HG02870 (cell line): ENCODE results near the gene ETNK1.
A peak's percentile ranks its signal among the peaks of the same experiment; 100 is the strongest.
"Not testable (repeated sequence)": the region's sequence is repeated elsewhere in the genome, so short reads cannot be mapped to it uniquely, and the experiment has no call there.

Experiments used
- ATAC-seq: cut with Tn5 transposase; IDR thresholded peaks from one replicate; pipeline ENCODE4 v1.9.1; 2021; ENCODE audit warnings: mild to moderate bottlenecking, moderate library complexity; ENCODE audit not compliant: unreplicated experiment

Gene ETNK1, protein sequence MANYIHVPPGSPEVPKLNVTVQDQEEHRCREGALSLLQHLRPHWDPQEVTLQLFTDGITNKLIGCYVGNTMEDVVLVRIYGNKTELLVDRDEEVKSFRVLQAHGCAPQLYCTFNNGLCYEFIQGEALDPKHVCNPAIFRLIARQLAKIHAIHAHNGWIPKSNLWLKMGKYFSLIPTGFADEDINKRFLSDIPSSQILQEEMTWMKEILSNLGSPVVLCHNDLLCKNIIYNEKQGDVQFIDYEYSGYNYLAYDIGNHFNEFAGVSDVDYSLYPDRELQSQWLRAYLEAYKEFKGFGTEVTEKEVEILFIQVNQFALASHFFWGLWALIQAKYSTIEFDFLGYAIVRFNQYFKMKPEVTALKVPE

DNA sequence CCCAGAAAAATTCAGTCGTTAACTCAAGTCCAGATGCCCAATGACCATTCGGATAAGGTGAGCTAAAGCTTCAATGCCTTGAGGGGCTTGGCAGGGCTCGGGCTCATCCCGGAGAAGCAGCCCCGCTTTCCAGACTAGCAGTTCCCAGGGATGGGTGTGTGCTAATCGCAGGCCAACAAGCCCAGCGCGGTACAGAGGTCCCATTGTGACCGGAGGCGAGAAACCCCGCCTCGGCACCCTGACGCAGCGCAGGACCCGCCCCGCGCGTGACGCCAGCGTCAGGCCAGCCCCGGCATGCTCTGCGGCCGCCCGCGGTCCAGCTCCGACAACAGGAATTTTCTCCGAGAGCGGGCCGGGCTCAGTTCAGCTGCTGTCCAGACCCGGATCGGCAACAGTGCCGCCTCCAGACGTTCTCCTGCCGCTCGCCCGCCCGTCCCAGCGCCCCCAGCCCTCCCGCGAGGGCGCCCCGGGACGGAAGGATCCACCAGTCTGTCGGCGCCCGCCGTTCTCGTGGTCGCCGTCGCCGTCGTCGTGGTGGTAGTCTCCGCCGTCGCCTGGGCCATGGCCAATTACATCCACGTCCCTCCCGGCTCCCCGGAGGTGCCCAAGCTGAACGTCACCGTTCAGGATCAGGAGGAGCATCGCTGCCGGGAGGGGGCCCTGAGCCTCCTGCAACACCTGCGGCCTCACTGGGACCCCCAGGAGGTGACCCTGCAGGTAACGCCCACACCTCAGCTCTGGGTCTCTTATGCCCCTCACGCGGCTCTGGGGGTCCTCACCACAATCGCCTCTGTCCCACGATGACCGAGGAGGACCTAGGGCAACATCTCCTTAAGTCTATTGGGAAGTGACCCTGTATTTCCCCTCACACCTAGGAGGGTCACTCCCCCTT lies at the start of gene ETNK1:
Gene ETNK1 (plus strand): TSS at position 302 of the 892 bp plus-strand sequence. CDS start 260 bp downstream, at position 562.
- peak; percentile 96 for ATAC-seq

DNA sequence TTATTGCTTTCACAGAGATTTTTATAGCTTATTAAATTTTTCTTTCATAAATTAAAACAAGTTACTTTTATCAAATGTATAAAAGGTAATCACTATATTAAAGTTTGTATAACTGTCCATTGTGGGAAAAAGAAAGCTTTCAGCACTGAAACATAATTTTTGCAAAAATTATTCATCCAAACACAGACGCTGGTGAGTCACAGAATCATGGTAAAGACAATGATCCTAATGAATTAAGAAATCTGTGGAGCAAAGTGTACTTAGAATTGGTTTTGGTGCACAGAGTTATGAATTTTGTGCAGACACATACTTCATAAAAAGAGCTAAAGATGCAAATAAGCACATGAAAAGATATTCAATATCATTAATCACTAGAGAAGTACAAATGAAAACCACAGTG lies 48.9 kb upstream of the ETNK1 start:
- ATAC-seq, result no peak

DNA sequence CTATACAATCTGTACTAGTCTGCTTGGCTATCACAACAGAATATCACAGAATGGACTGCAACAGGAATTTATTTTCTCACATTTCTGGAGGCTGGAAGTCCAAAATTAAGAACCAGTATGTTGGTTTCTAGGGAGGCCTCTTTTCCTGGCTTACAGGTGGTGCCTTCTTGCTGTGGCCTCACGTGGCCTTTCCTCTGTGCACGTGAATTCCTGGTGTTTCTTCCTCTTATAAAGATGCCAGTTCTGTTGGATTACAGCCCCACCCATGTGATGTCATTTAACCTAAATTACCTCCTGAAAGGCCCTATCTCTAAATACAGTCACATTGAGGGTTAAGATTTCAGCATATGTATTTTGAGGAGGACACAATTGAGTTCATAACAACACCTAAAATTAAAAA lies 48.5 kb upstream of the ETNK1 start:
- ATAC-seq, result no peak

DNA sequence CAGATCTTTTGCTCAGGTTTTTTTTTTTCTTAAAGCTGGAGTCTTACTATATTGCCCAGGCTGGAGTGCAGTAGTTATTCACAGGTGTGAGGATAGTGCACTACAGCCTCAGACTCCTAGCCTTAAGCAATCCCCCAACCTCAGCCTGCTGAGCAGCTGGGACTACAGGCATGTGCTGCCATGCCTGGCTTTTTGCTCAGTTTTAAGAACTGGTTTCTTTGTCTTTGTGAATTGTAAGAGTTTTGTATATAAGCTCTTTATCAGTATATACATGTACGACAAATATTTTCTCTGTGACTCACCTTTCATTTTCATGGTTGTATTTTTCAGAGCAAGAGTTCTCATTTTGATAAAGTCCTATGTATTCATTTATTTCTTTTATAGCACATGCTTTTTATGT lies 47.3 kb upstream of the ETNK1 start:
- ATAC-seq, result no peak

DNA sequence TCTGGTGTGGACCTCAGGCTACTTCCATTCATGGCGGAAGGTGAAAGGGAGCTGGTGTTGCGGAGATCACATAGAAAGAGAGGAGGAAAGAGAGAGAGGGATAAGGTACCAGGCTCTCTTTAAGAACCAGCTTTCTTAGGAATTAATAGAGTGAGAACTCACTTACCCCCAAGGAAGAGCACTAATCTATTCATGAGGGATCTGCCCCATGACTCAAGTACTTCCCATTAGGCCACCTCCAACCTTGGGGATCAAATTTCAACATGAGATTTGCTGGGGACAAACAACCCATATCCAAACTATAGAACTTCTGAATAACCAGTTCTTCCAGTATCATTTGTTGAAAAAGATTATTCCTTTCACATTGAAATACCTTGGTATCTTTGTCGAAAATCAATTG lies 46.6 kb upstream of the ETNK1 start:
- no peak for ATAC-seq

DNA sequence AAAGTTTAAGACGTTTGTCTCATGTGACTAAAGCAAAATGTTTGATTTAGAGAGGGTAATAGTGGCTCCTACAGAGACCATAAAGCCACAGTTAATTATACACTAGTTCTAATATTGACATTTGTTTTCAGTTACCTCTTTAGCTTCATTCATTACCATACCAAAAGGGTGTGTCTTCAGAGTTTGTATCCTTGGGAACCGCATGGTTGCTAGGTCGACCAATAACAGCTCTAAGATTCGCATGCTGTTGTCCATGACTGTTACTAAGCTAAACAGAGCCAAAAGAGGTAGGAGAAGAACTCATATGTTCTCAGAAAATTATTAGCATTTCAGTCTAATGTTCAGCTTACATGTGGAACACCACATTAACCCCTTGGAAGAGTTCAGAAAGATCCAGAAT lies 36.2 kb upstream of the ETNK1 start:
- ATAC-seq, result no peak

DNA sequence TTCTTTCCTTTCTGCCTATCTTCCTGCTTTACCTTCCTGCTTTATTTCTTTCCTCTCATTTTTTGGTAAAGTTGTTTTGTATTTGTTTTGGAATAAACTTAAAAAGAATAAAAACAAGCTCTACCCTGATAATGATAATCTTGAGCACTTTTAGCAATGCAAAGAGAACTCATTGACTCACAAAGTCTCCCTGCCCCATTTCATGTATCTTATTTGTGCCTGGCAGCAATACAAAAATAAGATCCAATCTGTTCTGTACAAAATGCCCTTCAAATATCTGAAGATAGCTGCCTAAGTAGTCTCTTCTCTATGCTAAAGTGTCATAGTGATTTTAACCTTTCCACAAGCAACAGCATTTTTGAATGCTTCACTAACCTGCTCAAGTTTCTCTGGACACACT lies 31.1 kb upstream of the ETNK1 start:
- no peak for ATAC-seq

DNA sequence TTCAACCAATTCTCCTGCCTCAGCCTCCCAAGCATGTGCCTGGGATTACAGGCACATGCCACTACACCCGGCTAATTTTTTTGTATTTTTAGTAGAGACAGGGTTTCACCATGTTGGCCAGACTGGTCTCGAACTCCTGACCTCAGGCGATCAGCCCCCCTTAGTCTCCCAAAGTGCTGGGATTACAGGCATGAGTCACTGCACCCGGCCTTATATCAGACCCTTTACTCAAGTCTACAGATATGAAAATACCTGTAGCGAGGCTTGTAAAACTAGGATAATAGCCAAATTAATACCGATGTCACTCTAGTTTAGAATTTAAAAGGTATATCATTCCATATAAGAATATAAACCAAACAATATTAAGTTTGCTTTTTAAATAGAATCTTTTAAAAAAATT lies 27.4 kb upstream of the ETNK1 start:
- not testable (repeated sequence) for ATAC-seq

DNA sequence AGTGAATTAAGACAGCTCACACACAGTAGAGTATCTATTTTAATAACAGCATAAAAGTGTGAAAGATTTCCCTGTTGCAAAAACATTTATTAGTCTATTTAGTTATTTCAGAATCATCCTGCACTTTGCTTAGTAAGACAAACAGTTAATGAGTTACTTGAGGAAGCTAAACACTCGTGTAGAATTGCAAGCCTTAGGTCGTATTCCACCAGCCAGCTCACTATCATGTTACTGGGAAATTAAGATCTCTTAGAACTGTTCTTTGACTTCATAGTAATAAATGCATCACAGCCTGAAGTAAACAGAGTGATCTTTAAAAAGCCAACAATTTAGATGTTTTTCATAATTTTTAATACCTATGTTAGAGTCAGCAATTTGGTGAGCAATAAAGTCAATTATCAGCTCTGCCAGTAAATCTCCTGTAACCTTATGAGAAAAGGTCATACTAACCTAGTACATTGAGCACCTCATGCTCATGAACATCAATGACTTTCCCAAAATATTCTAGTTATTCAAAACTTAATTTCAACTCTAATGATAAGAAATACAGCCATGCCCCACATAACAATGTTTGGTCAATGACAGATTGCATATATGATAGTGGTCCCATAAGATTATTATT lies 26.7 kb upstream of the ETNK1 start:
- ATAC-seq, result no peak

DNA sequence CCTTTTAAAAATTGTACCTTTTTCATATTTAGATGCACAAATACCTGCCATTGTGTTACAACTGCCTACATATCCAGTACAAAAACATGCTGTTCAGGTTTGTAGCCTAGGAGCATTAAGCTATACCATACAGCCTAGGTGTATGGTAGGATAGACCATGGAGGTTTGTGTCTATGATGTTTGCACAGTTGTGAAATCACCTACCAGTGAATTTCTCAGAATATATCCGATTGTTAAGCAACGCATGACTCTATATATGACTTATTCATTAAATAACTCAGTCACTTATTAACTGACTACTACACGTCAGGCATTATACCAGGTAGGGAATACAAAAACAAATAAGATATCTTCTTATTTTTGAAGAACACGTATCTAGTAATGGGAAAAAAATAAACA lies 26.2 kb upstream of the ETNK1 start:
- no peak for ATAC-seq

DNA sequence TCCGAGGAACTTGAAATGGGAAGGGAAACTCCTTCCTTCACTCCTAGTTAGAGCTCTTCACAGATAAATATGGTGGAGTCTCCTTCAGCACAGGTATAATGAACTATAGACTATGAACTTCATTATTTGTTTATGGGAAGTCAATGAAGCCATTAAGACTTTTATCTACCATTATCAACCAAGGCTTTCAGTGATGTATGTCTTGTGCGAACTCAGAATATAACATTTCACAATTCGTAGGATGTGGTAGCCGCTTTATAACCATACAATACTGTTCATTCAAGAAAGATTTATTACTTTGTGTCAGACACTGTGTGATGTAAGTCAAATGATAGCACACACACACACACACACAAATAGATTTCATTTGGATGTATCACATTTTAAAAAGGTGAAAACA lies 24.8 kb upstream of the ETNK1 start:
- no peak for ATAC-seq

DNA sequence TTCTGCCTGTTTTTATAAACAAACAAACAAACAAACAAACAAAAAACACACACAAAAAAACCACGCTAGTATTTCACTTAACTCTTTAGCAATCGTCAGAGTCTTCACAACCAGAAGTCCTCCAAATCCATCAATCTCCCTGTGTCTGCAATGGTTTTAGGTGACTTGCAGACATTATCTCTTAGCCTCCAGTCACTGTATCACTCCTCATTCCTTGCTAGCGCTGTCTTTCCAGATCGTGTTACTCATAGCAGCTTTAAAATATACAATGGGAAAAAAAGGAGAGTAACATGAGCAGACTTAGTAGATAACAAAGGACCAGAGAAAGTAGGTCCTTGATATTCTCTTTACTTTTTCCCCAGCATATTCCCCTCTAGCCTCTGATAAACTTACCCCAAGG lies 15.5 kb upstream of the ETNK1 start:
- ATAC-seq, result no peak

DNA sequence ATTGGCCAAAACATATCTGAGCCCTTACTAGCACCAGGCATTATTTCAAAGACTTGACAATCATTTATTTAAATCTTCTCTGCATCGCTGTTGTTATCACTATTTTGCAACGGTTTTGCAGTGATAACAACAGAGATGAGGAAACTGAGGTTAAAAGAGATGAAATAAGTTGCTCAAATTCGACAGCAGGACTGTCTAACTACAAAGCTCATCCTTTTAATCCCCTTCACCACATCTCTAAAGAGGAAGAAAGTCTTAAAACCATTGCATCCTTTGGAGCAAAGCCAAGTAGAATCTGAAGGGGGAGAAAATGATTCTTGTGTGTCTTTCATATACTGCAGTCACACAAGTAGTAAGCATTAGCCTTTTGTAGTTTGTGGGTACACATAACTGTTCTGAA lies 14.8 kb upstream of the ETNK1 start:
- no peak for ATAC-seq

DNA sequence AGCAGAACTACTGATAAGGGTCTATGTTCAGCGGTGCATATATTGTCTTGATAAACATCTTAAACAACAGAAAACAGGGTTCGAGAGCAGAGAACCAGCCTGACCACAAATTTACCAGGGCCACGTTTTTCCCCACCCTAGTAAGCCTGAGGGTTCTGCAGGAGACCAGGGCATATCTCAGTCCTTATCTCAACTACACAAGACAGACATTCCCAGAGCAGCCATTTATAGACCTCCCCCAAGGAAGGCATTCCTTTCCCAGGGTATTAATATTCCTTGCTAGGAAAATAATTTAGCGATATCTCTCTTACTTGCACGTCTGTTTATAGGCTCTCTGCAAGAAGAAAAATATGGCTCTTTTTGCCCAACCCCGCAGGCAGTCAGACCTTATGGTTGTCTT lies 12.1 kb upstream of the ETNK1 start:
- not testable (repeated sequence) for ATAC-seq

DNA sequence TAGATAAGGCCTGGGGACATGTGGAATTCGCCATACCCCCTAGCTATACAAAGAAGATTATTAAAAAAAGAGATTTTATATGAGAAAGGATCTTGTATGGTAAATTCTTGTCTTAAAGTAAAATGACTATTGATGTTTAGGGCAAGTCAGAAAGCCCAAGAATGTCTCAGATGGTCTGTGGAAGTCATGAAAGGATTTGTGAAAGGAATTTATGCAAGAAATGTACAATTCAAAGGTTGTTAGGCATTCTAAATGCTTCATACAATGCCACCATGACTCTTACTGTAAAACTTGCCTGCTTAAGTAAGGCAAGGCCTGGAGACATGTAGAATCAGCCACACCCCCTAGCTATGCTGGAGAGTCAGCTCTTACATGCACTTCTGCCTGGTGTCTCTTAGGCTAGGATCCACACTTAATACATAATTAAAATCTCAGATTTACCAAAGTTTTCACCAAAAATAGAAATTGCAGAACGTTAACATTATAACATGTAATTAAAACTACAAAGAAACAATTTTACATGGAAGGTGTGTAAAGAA lies 8.9 kb upstream of the ETNK1 start:
- ATAC-seq, result no peak

DNA sequence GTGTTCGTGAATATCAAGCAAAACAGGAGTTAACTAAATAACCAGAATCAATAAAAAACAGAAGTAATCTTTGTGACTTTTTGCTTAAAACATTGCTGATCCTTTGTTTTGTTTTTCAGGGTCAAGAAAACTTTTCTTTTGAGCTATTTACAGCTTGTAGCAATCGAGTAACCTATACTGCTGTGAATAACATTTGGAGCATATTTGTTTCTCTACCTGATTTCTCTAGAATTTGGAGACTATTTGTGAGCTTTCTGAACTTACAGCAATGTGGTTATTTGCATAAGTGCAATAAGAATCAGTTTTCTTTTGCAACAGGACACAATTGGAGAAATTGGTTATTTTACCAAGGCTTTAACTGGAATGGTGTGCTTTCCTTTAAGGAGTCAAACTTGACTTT lies 7.3 kb upstream of the ETNK1 start:
- ATAC-seq, result no peak

DNA sequence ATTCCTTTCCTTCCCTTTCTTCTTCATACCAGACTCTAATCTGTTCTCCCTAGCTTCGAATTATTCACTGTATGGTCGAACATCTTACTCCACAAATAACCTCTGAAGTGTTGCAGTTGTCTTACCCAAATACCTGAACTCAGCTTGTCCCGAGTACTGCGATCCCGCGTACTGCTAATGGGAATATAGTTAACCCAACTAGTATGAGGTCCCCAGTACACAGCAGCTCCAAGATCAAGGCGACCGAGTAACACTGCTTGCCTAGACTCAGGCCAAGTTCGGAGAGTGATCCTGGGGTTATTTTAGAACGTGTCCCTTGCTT lies 462 bp upstream of the ETNK1 start:
- ATAC-seq, result peak; percentile 11

DNA sequence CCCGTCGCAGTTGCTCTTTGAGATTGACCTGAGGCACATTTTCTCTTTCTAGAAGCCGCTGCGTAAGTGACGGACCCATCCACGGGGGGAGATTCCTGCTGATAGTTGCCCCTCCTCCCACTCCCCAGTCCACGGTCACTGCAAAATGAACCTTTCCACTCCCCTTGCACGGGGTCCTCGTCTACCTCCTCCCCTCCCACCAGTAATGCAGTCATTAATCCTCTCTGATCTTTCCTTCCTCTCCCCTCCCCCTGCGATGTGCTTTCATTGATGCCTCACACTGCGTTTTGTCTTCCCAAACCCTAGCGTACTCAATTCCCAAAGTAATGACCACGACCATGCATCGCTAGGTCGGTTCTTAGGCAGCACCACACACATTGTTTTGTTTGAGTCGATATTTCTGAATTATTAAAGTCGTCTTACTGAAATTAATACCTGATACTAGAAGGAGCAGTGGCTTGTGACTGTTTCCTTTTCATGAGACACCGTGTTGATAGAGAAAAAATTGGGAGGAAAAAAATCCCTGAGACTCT lies 857 bp downstream of the ETNK1 start:
- ATAC-seq, result peak; percentile 16

DNA sequence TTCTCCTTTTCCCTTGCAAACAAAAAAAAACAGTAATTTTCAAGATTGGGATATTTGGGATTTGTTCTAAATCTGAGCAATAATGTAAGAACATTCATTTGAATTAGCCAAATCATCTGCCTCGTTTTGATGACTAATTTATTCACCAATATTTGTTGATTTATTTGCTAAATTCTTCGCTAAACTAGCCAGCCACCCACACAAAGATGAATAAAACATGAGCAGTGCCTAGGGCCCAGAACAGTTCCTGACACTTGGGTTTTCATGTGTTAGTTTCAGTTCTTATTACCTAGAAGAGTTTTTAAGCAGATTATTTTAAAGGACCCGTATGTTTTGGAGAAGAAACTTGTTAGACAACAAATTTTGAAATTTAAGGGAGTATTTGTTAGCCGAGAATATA lies 1.4 kb downstream of the ETNK1 start:
- peak; percentile 36 for ATAC-seq

DNA sequence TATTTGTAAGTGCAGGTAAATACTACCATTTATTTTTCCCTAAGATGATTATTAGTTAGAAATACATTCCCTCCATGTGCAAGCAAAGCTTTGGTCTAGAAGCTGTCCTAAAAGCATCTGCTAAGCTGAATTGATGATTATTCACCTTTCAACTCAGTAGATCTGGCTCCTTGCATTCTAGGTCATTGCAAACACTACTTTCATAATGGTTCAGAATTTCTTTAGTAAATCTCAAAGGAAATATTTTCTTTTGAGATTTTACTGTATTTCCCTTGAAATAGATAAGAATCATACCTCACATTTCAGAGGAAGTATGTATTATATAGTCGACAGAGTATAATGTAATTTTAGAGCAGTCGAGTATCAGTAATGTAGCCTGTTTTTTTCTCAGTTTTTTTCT lies 2.4 kb downstream of the ETNK1 start:
- no peak for ATAC-seq

DNA sequence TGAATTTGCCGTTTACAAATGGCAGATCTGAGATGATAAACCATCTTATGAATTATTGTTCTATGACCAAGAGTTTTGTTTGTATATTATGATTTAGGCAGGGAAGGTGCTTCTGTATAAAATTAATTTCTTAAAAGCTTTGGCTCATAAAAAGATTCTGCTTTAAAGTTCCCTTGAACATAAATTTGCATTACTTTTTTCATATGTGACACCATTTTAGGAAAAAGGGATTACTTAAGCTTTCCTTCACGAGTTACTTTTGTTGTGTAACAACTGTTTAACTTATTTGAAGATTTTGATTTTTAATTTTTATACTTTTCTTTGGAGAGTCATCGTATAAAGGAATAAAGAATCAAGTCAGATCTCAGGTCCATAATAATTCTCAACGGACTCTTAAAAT lies 3.3 kb downstream of the ETNK1 start:
- ATAC-seq, result no peak
